CD14-positive monocyte (primary cell): ENCODE data around the gene AMOTL2. TPM values are rescaled to one million over a fixed set of nuclear protein-coding genes. Genes with fewer than 3 reads are reported as not detected.

Source experiments
- DNase-seq, 3 donors: peaks; one replicate each; pipeline ENCODE4 v3.0.0-alpha.2; 2011 to 2022
- H2AFZ ChIP-seq: 2 replicates; pipeline ENCODE4 v1.6.0; 2012; ENCODE audit warnings: mild to moderate bottlenecking, low read depth, low read length, inconsistent platforms; ENCODE audit not compliant: insufficient read depth, poor library complexity, severe bottlenecking
- H3K27ac ChIP-seq, 2 donors: 1 replicate in 1 of 2; 2 replicates in 1 of 2; pipeline ENCODE4 v1.5.1; 2012 to 2013; ENCODE audit warnings: low read length in 2 of 2, control low read depth in 1 of 2, inconsistent platforms in 1 of 2, low read depth in 1 of 2, mild to moderate bottlenecking in 1 of 2
- H3K27me3 ChIP-seq, 2 donors: one replicate each; pipeline versions ENCODE4 v1.6.0 to v1.6.1; 2011 to 2013; ENCODE audit warnings: low read length in 2 of 2; ENCODE audit not compliant: control insufficient read depth in 2 of 2, insufficient read depth in 2 of 2
- H3K36me3 ChIP-seq, 2 donors: replicated peaks in 1 of 2; 1 replicate in 1 of 2; 2 replicates in 1 of 2; pipeline versions ENCODE4 v1.5.1 to v1.6.1; 2012 to 2013; ENCODE audit warnings: low read length in 2 of 2, control low read depth in 1 of 2, inconsistent platforms in 1 of 2, mild to moderate bottlenecking in 1 of 2; ENCODE audit not compliant: insufficient read depth in 2 of 2, control insufficient read depth in 1 of 2
- H3K4me1 ChIP-seq, 2 donors: 1 replicate in 1 of 2; 2 replicates in 1 of 2; pipeline versions ENCODE4 v1.5.1 to v1.6.1; 2012 to 2013; ENCODE audit warnings: low read length in 2 of 2, control low read depth in 1 of 2, inconsistent platforms in 1 of 2, mild to moderate bottlenecking in 1 of 2, moderate library complexity in 1 of 2; ENCODE audit not compliant: insufficient read depth in 2 of 2, control insufficient read depth in 1 of 2
- H3K4me2 ChIP-seq: replicated peaks from 2 replicates; pipeline ENCODE3; 2012; ENCODE audit warnings: low read length, moderate library complexity, mild to moderate bottlenecking; ENCODE audit not compliant: poor library complexity, severe bottlenecking; ENCODE audit errors: extremely low read depth
- H3K4me3 ChIP-seq, 3 experiments: fragments of 200-600 bp in 1 of 3; sonication (generic) in 1 of 3; replicated peaks in 1 of 3; 1 replicate in 2 of 3; 2 replicates in 1 of 3; pipeline ENCODE4 v1.5.1; 2011 to 2013; ENCODE audit warnings: low read length in 3 of 3, mild to moderate bottlenecking in 3 of 3, control low read depth in 2 of 3, low read depth in 2 of 3, inconsistent platforms in 1 of 3, moderate library complexity in 1 of 3
- H3K79me2 ChIP-seq: 2 replicates; pipeline ENCODE4 v1.6.0; 2012; ENCODE audit warnings: mild to moderate bottlenecking, control low read depth, inconsistent platforms, low read length, moderate library complexity; ENCODE audit not compliant: insufficient read depth
- H3K9ac ChIP-seq: 2 replicates; pipeline ENCODE4 v1.6.0; 2017; ENCODE audit warnings: low read length, mild to moderate bottlenecking; ENCODE audit not compliant: insufficient read depth, poor library complexity, severe bottlenecking
- H3K9me3 ChIP-seq, 2 donors: replicated peaks in 1 of 2; 1 replicate in 1 of 2; 2 replicates in 1 of 2; pipeline versions ENCODE4 v1.5.1 to v1.6.1; 2012 to 2013; ENCODE audit warnings: low read length in 2 of 2, control low read depth in 1 of 2; ENCODE audit not compliant: control insufficient read depth in 1 of 2, insufficient read depth in 1 of 2
- H4K20me1 ChIP-seq: 2 replicates; pipeline ENCODE4 v1.6.0; 2012; ENCODE audit warnings: mild to moderate bottlenecking, low read length, control low read depth, moderate library complexity; ENCODE audit not compliant: insufficient read depth
- H3K27ac Mint-ChIP-seq, 7 donors: one replicate each; pipeline ENCODE4 v1.8.0; 2020; ENCODE audit warnings: mild to moderate bottlenecking in 7 of 7, mixed read lengths in 7 of 7, moderate library complexity in 6 of 7, inconsistent platforms in 2 of 7
- H3K27me3 Mint-ChIP-seq, 3 donors: one replicate each; pipeline ENCODE4 v1.8.0; 2021 to 2022; ENCODE audit warnings: low read depth in 3 of 3, mild to moderate bottlenecking in 3 of 3, mixed read lengths in 3 of 3, moderate library complexity in 3 of 3, inconsistent platforms in 1 of 3
- H3K36me3 Mint-ChIP-seq, 2 donors: one replicate each; pipeline ENCODE4 v1.8.0; 2020; ENCODE audit warnings: mixed read lengths in 2 of 2, inconsistent platforms in 1 of 2, mild to moderate bottlenecking in 1 of 2
- H3K4me1 Mint-ChIP-seq: one replicate; pipeline ENCODE4 v1.8.0; 2020; ENCODE audit warnings: mild to moderate bottlenecking, mixed read lengths
- H3K4me3 Mint-ChIP-seq, 2 donors: one replicate each; pipeline ENCODE4 v1.8.0; 2020; ENCODE audit warnings: mild to moderate bottlenecking in 2 of 2, mixed read lengths in 2 of 2, moderate library complexity in 1 of 2
- H3K9me3 Mint-ChIP-seq, 7 donors: one replicate each; pipeline ENCODE4 v1.8.0; 2020 to 2022; ENCODE audit warnings: mixed read lengths in 7 of 7, mild to moderate bottlenecking in 6 of 7, moderate library complexity in 6 of 7, inconsistent platforms in 2 of 7
- CTCF ChIP-seq: fragments of 200-600 bp; IDR thresholded peaks from one replicate; pipeline ENCODE4 v1.8.0; 2022; ENCODE audit warnings: antibody characterized with exemption, mild to moderate bottlenecking
- WGBS: methylation state at CpG from one replicate; pipeline ENCODE4 v1.1.5; 2013; ENCODE audit warnings: missing lambda C conversion rate; ENCODE audit not compliant: insufficient coverage; 5-methylcytosine and 5-hydroxymethylcytosine counted together
- intact Hi-C, 2 donors: fragments of 100-400 bp; cut with micrococcal nuclease; formaldehyde crosslinking; loops; one replicate each; pipeline versions ENCODE4 v1.15.0 to v1.15.1; 2023
- polyA plus RNA-seq, 3 donors: library from polyadenylated mRNA; depleted of rRNA in 1 of 3; unstranded in 2 of 3; stranded (reverse) in 1 of 3; fragments of 300-500 nt in 2 of 3; fragments of >200 nt in 1 of 3; fragmentation: Illumina TruSeq in 2 of 3; gene quantifications; 1 replicate in 2 of 3; 2 replicates in 1 of 3; pipeline ENCODE4 v1.2.3, GENCODE V29; 2012 to 2021

Gene AMOTL2
- polyA plus RNA-seq, 3 donors, result 0.01 TPM; not detected in 2

- Mint-ChIP-seq H3K36me3 (no peaks in the 10 kb centered on the region), H3K4me1 (no peaks in the 10 kb centered on the region), H3K9me3 (peaks cover 0 to 9% (median 3%) of the 10 kb centered on the region in 7 donors), H3K4me3 (no peak overlapping the region), H3K27ac (no peak overlapping the region), H3K27me3 (peaks cover 0 to 21% (median 2%) of the 10 kb centered on the region in 3 donors)
- H3K27me3 ChIP-seq, result no peaks in the 10 kb centered on the region
- H3K4me1 ChIP-seq, result no peaks in the 10 kb centered on the region
- H3K4me3 ChIP-seq, result no peak overlapping the region
- DNase-seq, result no peak
- H2AFZ ChIP-seq, result no peak overlapping the region
- peaks cover 0 to 2% of the 10 kb centered on the region in 2 donors for H3K9me3 ChIP-seq
- TF ChIP-seq CTCF, result no peak
- WGBS, result 100% methylated on average over 3 of the region's 3 CpGs
- H4K20me1 ChIP-seq, result no peaks in the 10 kb centered on the region
- H3K4me2 ChIP-seq, result no peak overlapping the region
- no peaks in the 10 kb centered on the region for H3K79me2 ChIP-seq
- intact Hi-C loops, result no loop called here
- H3K36me3 ChIP-seq, result no peaks in the 10 kb centered on the region
- no peak overlapping the region for H3K9ac ChIP-seq
- H3K27ac ChIP-seq, result no peak overlapping the region
Measured at GRCh38 chr3:134387293-134387692, 13.0 kb upstream of the AMOTL2 start.

GRCh38 chr3:134384963-134385362 lies 10.7 kb upstream of the AMOTL2 start:
- Histone ChIP-seq H4K20me1 (no peaks in the 10 kb centered on the region), H2AFZ (no peak overlapping the region), H3K4me3 (no peak overlapping the region), H3K36me3 (no peaks in the 10 kb centered on the region), H3K4me2 (no peak overlapping the region), H3K79me2 (no peaks in the 10 kb centered on the region), H3K9me3 (peaks cover 0 to 2% of the 10 kb centered on the region in 2 donors), H3K27ac (no peak overlapping the region), H3K27me3 (no peaks in the 10 kb centered on the region), H3K4me1 (no peaks in the 10 kb centered on the region), H3K9ac (no peak overlapping the region)
- no peaks in the 10 kb centered on the region for H3K36me3 Mint-ChIP-seq
- DNase-seq, result no peak
- H3K9me3 Mint-ChIP-seq, result peaks cover 0 to 4% (median 2%) of the 10 kb centered on the region in 7 donors
- TF ChIP-seq CTCF, result no peak
- peaks cover 9% of the 10 kb centered on the region for H3K4me1 Mint-ChIP-seq
- WGBS, result 92% methylated on average over 2 of the region's 7 CpGs
- H3K27ac Mint-ChIP-seq, result no peak overlapping the region
- peaks cover 0 to 24% (median 0%) of the 10 kb centered on the region in 3 donors for H3K27me3 Mint-ChIP-seq
- intact Hi-C loops, result no loop called here
- no peak overlapping the region for H3K4me3 Mint-ChIP-seq
